Inflammatory macrophage treated with lipopolysaccharide for 4 hours (primary cell): ENCODE measurements around the gene PERM1.
"Not testable (repeated sequence)": the region's sequence is repeated elsewhere in the genome, so short reads cannot be mapped to it uniquely, and the experiment has no call there.

Source experiments
- DNase-seq: peaks from one replicate; pipeline ENCODE4 v3.0.0-alpha.2; 2020

Gene PERM1

GRCh38 chr1:981955-982558 lies at the start of gene PERM1:
TSS of gene PERM1 (minus strand) at chr1:982093. CDS start at chr1:981029, 1,064 bp downstream.
- no peak for DNase-seq

DNA sequence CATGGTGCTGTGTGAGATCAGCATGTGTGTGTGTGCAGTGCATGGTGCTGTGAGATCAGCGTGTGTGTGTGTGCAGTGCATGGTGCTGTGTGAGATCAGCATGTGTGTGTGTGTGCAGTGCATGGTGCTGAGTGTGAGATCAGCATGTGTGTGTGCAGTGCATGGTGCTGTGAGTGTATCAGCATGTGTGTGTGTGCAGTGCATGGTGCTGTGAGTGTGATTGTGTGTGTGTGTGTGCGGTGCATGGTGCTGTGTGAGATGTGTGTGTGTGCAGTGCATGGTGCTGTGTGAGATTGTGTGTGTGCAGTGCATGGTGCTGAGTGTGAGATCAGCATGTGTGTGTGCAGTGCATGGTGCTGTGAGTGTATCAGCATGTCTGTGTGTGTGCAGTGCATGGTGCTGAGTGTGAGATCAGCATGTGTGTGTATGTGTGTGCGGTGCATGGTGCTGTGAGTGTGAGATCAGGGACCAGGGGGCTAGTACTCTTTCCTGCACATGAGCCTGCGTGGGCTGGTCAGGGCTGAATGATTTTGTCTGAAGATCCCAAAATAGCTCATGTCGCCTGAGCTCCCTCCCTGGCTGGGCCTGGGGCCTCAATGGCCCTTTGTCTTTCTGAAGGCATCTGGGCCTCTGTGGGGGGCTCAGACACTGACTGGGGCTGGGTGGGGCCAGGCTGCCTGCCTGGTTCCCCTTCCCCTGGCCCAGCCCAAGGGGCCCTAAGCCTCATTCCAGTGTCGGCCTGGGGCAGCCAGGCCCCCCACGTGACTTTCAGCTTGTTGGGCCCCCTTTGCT lies 49.2 kb upstream of the PERM1 start:
- not testable (repeated sequence) for DNase-seq

DNA sequence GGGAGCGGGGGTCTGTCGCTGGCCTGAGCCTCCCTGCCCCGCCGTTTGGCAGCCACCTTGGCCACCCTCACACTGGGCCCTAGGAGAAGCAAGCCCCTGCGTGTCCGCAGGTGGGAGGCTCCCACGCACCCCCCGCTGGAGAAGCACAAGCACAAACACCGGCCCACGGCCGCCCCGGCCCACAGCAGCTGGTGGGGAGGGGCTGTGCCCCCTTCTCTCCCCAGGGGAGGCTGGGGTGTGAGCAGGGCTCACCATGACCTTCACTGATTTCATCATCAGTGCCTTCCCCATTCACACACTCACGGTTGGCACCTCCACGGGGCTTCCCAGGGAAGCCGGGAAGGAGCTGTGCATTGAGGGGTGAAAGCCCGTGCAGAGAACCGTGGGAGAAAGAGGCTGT lies 45.9 kb upstream of the PERM1 start:
- no peak for DNase-seq

- DNase-seq, result no peak
These were observed 44.9 kb upstream of the PERM1 start for GRCh38 chr1:1026599-1027413.

DNA sequence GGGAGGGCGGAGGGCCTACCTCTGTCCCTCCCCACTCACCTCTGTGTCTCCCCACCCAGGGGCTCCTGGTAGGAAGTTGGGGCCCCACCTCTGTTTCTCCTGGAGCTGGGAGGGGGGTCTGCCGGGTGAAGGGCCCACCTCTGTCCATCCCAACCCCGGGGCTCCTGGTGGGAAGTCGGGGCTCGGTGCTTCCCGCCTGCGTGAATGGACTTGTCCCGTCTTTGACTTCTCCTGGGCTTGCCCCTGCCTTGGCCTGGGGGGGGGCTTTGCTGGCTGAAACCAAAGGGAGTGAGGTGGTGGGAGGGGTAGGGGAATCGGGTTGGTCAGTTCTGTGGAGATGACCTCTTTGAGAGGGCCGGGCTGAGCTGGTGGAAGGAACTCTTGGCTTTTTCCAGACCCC lies 43.8 kb upstream of the PERM1 start:
- no peak for DNase-seq

DNA sequence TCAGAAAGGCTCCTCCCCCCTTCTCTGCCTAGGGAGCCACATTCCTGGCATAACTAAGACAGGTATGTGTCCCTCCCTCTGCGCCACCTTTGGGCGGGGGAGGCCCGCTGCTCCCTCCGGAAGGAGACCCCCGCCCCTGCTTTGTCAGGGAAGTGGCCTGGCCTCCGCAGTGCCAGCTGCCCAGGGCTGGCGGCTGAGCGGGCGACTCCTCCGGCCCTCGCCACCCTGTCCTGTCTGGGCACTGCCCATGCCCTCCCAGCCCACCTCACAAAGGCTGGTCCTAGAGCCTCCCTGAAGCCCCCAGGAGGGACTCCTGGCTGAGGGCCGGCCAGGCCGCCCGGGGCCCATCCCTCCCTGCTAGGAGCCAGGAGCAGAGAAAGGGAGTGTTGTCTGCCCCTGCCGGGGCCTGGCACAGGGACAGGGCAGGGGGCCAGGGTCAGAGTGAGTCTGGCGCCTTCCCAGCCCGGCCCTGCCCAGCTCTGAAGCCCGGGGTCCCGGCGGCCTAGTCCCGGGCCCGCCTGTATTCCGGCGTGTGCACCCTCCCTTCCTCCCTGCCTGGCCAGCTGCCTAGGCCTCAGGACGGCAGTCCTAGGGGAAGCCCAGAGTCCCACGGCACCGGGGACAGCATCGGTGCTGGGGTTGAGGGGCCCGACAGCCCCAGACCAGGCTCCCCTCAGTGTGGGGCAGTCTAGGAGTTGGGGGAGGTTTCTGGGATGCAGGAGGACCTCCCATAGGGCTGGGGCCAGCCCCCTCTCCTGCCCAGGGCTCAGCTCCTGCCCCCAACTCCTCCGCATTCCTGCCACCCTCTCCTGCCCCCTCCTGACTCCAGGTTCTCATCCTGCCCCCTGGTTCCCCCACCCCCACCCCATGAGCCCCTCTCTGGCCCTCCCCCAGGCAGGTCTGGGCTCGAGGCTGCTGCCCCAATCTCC lies 43.1 kb upstream of the PERM1 start:
- DNase-seq, result no peak

DNA sequence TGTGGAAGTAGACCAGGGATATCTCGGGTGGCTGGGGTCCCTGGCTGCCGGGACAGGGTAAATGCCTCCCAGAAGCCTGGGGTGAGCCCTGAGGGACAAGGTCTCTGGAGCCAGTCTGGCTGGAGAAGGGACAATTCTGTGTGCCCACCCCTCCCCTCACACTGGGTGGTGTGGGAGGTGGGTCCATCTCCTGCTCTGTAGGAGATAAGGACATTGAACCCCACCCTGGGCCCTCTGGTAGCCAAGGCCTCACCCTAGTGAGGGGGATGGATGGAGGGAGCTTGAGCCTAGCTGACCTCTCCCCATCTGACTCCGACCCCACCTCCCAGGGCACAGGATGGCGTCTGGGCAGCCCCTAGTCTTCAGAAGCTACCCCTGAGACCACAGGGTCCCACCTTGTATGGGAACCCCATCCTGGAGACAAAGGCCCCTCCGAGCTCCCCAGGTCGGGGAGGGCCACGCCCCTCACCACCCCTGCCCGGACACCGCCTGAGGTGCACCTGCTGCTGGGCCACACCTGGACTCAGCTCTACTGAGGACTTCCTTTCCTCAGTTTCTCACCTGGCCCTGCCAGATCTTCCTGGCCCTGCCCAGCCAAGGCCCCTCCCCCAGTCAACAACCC lies 42.4 kb upstream of the PERM1 start:
- no peak for DNase-seq

DNA sequence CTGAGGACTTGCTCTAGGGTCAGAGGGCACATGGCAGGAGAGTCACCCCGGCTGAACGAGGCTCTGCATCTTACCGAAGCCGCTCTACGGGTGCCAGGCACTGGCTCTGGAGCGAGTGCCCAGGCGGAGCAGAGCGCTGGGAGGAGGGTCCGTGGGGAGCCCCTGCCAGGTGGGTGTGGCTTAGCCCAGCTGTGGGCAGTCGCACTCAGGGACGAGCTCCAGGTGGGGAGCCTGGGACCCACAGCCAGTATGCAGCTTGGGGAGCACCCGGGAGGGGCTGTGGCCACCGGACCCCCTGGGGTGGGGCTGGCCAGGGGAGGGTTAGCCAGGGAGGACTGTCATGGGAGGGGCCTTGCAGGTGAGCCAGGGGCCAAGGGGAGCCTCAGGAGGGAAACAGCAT lies 41.8 kb upstream of the PERM1 start:
- DNase-seq, result no peak

DNA sequence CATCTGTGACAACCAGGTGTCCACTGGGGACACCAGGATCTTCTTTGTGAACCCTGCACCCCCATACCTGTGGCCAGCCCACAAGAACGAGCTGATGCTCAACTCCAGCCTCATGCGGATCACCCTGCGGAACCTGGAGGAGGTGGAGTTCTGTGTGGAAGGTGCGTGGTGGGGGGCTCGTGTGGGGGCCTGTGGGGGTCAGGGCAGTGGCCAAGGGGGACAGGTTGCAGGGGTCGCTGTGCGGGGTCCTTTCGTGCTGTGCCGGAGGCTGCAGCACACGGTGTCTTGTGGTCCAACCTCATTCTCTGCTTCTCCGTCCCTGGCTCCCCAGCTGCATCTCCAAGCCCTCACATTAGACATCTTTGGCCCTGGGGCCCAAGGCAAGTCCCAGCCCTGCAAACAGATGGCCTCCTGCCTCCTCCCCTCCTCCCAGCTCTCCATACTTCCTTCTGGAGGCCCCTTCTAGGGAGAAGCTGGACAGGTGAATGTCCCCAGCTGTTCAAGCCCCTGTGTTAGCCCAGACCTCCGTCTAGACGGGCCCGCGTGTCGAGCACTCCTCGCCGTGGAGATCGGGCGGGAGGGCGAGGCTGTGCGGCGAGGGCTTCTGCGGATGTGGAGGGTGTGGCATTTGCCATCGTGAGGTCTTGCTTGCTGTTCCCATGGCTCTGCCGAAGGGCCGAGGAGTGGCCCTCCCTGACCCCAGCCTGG lies 40.6 kb upstream of the PERM1 start:
- no peak for DNase-seq

DNA sequence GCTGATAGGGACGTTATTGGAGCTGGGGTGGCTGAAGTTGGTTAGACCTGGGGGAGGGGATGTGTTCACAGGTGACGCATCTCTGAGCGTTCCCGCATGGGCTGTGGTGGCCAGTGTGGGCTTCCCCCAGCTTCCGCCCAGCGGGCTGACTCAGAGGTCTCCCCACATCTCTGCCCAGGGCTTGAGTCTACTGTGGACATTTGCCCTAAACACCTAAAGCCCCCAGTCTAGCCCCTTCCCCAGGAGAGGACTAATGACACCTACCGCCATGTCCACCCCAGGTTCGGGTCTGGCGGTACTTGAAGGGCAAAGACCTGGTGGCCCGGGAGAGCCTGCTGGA lies 40.0 kb upstream of the PERM1 start:
- no peak for DNase-seq

DNA sequence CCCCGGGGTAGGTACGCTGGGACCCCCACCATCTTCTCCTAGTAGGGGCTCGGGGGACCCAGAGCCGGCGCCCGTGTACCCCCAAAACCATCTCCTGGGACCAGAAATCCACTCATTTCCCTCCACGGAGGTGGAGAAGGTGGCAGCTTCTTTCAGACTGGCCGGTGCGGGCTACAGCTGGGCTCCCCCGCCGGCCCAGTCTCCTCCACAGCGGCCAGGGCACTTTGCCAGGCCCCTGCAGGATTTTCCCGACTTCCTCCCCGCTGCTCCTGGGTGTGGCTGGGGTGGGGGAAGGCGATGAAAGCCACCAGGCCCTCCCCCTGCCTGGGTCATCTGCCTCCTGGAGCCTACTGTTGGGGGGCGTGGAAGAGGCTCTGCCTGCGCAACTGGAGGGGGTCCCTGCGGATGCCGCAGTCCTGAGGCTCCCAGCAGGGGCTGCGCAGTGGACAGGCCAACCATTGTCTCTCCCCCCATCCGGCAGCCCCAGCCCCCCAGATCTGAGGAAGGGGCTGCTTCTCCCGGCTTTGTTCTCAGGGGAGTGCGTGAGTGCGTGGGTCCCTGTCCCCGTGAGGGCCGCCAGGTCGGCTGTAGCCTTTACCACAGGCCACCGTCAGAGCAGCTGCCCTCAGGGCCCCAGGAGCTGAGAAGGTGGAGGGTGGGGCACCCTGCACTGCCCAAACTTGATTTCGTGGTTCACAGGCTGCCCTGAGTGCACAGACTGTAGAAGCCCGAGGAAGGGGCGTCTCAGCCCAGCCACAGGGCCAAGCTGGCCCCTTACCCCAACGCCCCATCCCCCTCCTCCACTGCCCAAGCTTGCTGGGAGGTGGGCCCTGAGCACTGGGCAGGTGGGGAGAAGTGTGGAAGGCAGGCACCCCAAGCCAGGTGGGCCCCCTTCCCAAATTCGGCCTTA lies 39.4 kb upstream of the PERM1 start:
- DNase-seq, result peak; percentile 81

DNA sequence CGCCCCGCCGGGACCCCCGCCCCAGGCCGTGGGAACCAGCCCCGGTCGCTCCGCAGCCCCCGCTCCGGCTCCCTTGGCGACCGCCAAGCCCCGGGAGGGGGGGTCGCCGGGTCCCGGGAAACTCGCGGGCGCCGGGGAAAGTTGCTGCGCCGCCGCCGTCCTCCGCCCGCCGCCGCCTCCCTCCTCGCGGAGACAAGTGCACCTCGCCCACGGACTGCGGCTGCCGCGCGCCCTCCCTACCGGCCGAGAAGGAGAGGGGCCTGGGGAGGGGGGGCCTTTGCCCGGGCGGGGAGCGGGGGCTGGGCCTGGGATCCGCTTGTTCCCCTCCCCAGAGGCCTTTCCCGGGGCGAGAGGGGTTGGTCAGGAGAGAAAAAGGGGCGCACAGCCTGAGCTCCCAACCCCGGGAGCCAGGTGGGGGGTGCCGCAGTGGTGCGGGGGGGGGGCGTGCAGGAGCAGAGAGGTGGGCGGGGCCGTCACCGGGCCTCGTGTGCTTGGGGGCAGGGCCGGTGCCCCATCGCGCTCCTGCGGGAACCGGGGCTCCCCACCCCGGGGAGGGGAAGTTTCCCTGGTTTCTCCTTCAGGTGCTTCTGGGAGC lies 38.6 kb upstream of the PERM1 start:
- no peak for DNase-seq

DNA sequence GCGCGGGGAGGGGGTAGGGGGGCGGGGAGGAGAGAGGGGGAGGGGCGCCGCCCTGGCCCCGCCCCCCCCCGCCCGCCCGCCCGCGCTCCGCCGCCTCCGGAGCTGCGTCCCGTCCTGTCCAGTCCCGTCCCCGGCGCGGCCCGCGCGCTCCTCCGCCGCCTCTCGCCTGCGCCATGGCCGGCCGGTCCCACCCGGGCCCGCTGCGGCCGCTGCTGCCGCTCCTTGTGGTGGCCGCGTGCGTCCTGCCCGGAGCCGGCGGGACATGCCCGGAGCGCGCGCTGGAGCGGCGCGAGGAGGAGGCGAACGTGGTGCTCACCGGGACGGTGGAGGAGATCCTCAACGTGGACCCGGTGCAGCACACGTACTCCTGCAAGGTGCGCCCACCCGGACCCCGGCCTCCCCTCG lies 38.1 kb upstream of the PERM1 start, which contains the start of gene AGRN:
Gene AGRN, plus strand, starts transcription at position 121 of the 405 bp plus-strand sequence. Its CDS starts 53 bp downstream, at position 174.
- peak; percentile 49 for DNase-seq

GRCh38 chr1:1019122-1019999 lies 37.5 kb upstream of the PERM1 start:
- DNase-seq, result peak; percentile 85

GRCh38 chr1:1018321-1018685 lies 36.4 kb upstream of the PERM1 start:
- DNase-seq, result not testable (repeated sequence)

DNA sequence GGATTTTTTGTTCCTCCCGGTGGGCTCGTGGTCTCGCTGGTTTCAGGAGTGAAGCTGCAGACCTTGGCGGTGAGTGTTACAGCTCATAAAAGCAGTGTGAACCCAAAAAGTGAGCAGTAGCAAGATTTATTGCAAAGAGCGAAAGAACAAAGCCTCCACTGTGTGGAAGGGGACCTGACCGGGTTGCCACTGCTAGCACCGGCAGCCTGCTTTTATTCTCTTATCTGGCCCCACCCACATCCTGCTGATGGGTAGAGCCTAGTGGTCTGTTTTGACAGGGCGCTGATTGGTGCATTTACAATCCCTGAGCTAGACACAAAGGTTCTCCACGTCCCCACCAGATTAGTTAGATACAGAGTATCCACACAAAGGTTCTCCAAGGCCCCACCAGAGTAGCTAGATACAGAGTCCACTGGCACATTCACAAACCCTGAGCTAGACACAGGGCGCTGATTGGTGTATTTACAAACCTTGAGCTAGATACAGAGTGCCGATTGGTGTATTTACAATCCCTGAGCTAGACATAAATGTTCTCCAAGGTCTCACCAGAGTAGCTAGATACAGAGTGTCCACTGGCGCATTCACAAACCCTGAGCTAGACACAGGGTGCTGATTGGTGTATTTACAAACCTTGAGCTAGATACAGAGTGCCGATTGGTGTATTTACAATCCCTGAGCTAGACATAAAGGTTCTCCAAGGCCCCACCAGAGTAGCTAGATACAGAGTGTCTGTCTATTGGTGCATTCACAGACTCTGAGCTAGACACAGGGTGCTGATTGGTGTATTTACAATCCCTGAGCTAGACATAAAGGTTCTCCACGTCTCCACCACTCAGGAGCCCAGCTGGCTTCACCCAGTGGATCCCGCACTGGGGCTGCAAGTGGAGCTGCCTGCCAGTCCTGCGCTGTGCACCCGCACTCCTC lies 35.8 kb upstream of the PERM1 start:
- DNase-seq, result not testable (repeated sequence)

- DNase-seq, result peak; percentile 54
These were observed 33.1 kb upstream of the PERM1 start for GRCh38 chr1:1014799-1015681.
